SK-N-SH (cell line): ENCODE data around the gene SNCAIP.

Experiments
- CTCF ChIP-seq: fragments of 200-600 bp; sonication (generic); IDR thresholded peaks from 2 replicates; pipeline ENCODE4 v1.6.1; 2017; ENCODE audit warnings: antibody characterized with exemption, mild to moderate bottlenecking, moderate library complexity
- JUND ChIP-seq: IDR thresholded peaks from 2 replicates; pipeline ENCODE4 v1.4.0; 2012

- TF ChIP-seq JUND (no peak), CTCF (no peak)
These were observed 11.0 kb upstream of the SNCAIP start for GRCh38 chr5:122301016-122301415.
